HAP-1 (cell line): ENCODE results near the gene PAN2.
"Not testable (repeated sequence)": the region's sequence is repeated elsewhere in the genome, so short reads cannot be mapped to it uniquely, and the experiment has no call there.

ENCODE experiments used
- DNase-seq, 2 experiments: peaks; one replicate each; pipeline ENCODE4 v3.0.0-alpha.2; 2016 to 2020; ENCODE audit warnings: low spot score in 2 of 2
- H3K27me3 ChIP-seq: fragments of 250-450 bp; sonication (Bioruptor Pico); 2 replicates; pipeline ENCODE4 v1.5.1; 2020; ENCODE audit warnings: low read depth, mild to moderate bottlenecking, moderate library complexity
- H3K36me3 ChIP-seq: fragments of 250-450 bp; sonication (Bioruptor Pico); replicated peaks from 2 replicates; pipeline ENCODE4 v1.5.1; 2020; ENCODE audit warnings: mild to moderate bottlenecking
- H3K4me1 ChIP-seq: fragments of 250-450 bp; sonication (Bioruptor Pico); 2 replicates; pipeline ENCODE4 v1.5.1; 2020; ENCODE audit warnings: mild to moderate bottlenecking
- H3K4me3 ChIP-seq: fragments of 250-450 bp; sonication (Bioruptor Pico); 2 replicates; pipeline ENCODE4 v1.5.1; 2020; ENCODE audit warnings: mild to moderate bottlenecking, moderate library complexity
- H3K9me3 ChIP-seq: fragments of 250-450 bp; sonication (Bioruptor Pico); 2 replicates; pipeline ENCODE4 v1.5.1; 2020; ENCODE audit warnings: mild to moderate bottlenecking, moderate library complexity
- in situ Hi-C: fragments of 300-500 bp; cut with MboI; formaldehyde crosslinking; loops from 3 replicates; pipeline ENCODE4 v1.14.3; 2020; ENCODE audit warnings: low sequenced_read_pairs, inconsistent platforms, mixed read lengths

PAN2 gene

GRCh38 chr12:56286044-56286830, 47.6 kb downstream of the PAN2 start:
- no peaks in the 10 kb centered on the region for H3K4me1 ChIP-seq
- H3K4me3 ChIP-seq: no peak overlapping the region
- DNase-seq: peak in 1 of 2 experiments; percentile 32
- in situ Hi-C loops: loop anchor here (25.0 kb wide), 1 partner anchor 326 kb away; no protein-coding TSS in a partner anchor
- H3K9me3 ChIP-seq: no peaks in the 10 kb centered on the region
- H3K27me3 ChIP-seq: no peaks in the 10 kb centered on the region
- H3K36me3 ChIP-seq: peaks cover 64% of the 10 kb centered on the region

GRCh38 chr12:56284263-56284662, 49.5 kb downstream of the PAN2 start:
- DNase-seq, H3K4me1 ChIP-seq, H3K4me3 ChIP-seq, H3K9me3 ChIP-seq, H3K27me3 ChIP-seq: not testable (repeated sequence)
- peaks cover 63% of the 10 kb centered on the region for H3K36me3 ChIP-seq
- in situ Hi-C loops: loop anchor here (25.0 kb wide), 1 partner anchor 328 kb away; no protein-coding TSS in a partner anchor

- Histone ChIP-seq H3K27me3 (no peaks in the 10 kb centered on the region), H3K36me3 (peaks cover 75% of the 10 kb centered on the region), H3K9me3 (no peaks in the 10 kb centered on the region), H3K4me3 (no peak overlapping the region), H3K4me1 (no peaks in the 10 kb centered on the region)
- no peak for DNase-seq
- in situ Hi-C loops: loop anchor here (25.0 kb wide), 1 partner anchor 330 kb away; no protein-coding TSS in a partner anchor
Measured at GRCh38 chr12:56282579-56282978, 51.2 kb downstream of the PAN2 start.

GRCh38 chr12:56282030-56282429, 51.8 kb downstream of the PAN2 start:
- peaks cover 76% of the 10 kb centered on the region for H3K36me3 ChIP-seq
- H3K4me3 ChIP-seq: no peak overlapping the region
- H3K4me1 ChIP-seq: no peaks in the 10 kb centered on the region
- in situ Hi-C loops: loop anchor here (25.0 kb wide), 1 partner anchor 330 kb away; no protein-coding TSS in a partner anchor
- no peaks in the 10 kb centered on the region for H3K27me3 ChIP-seq
- no peaks in the 10 kb centered on the region for H3K9me3 ChIP-seq
- DNase-seq: no peak

- in situ Hi-C loops: loop anchor here (25.0 kb wide), 1 partner anchor 331 kb away; no protein-coding TSS in a partner anchor
- H3K27me3 ChIP-seq: no peaks in the 10 kb centered on the region
- H3K4me3 ChIP-seq: no peak overlapping the region
- DNase-seq: no peak
- peaks cover 86% of the 10 kb centered on the region for H3K36me3 ChIP-seq
- H3K4me1 ChIP-seq: no peaks in the 10 kb centered on the region
- no peaks in the 10 kb centered on the region for H3K9me3 ChIP-seq
Measured at GRCh38 chr12:56280849-56281248, 53.0 kb downstream of the PAN2 start.

- Histone ChIP-seq H3K36me3 (peaks cover 92% of the 10 kb centered on the region), H3K4me1 (no peaks in the 10 kb centered on the region), H3K9me3 (no peaks in the 10 kb centered on the region), H3K27me3 (no peaks in the 10 kb centered on the region), H3K4me3 (no peak overlapping the region)
- in situ Hi-C loops: loop anchor here (25.0 kb wide), 1 partner anchor 333 kb away; no protein-coding TSS in a partner anchor
- no peak for DNase-seq
Measured at GRCh38 chr12:56278905-56279304, 54.9 kb downstream of the PAN2 start.

- no peaks in the 10 kb centered on the region for H3K9me3 ChIP-seq
- no peak overlapping the region for H3K4me3 ChIP-seq
- H3K4me1 ChIP-seq: no peaks in the 10 kb centered on the region
- peaks cover 93% of the 10 kb centered on the region for H3K36me3 ChIP-seq
- no peak for DNase-seq
- in situ Hi-C loops: no loop called here
- H3K27me3 ChIP-seq: no peaks in the 10 kb centered on the region
Measured at GRCh38 chr12:56274299-56274698, 59.5 kb downstream of the PAN2 start.

- in situ Hi-C loops, H3K27me3 ChIP-seq, H3K4me1 ChIP-seq, DNase-seq, H3K9me3 ChIP-seq, H3K4me3 ChIP-seq: not testable (repeated sequence)
- peaks cover 78% of the 10 kb centered on the region for H3K36me3 ChIP-seq
Measured at GRCh38 chr12:56272468-56272867, 61.3 kb downstream of the PAN2 start.

GRCh38 chr12:56271031-56271430, 62.8 kb downstream of the PAN2 start:
- Histone ChIP-seq H3K9me3 (no peaks in the 10 kb centered on the region), H3K36me3 (peaks cover 69% of the 10 kb centered on the region), H3K4me1 (peaks cover 4% of the 10 kb centered on the region), H3K27me3 (no peaks in the 10 kb centered on the region), H3K4me3 (no peak overlapping the region)
- DNase-seq: no peak
- in situ Hi-C loops: no loop called here

- H3K4me1 ChIP-seq: peaks cover 4% of the 10 kb centered on the region
- in situ Hi-C loops: no loop called here
- peak overlapping the region; percentile 82 for H3K4me3 ChIP-seq
- peak in 1 of 2 experiments; percentile 49 for DNase-seq
- H3K36me3 ChIP-seq: peaks cover 36% of the 10 kb centered on the region
- no peaks in the 10 kb centered on the region for H3K27me3 ChIP-seq
- no peaks in the 10 kb centered on the region for H3K9me3 ChIP-seq
Measured at GRCh38 chr12:56267443-56268071, 66.2 kb downstream of the PAN2 start.

- Histone ChIP-seq H3K27me3 (no peaks in the 10 kb centered on the region), H3K4me3 (peak within 1 kb of the TSS; percentile 82), H3K9me3 (no peaks in the 10 kb centered on the region), H3K4me1 (peaks cover 4% of the 10 kb centered on the region), H3K36me3 (peaks cover 29% of the 10 kb centered on the region)
- peak; percentile 83 to 92 for DNase-seq
- in situ Hi-C loops: no loop called here
Measured at GRCh38 chr12:56266693-56267442, 66.9 kb downstream of the PAN2 start, which contains the start of gene COQ10A. COQ10A (plus strand) TSS chr12:56266942; CDS start chr12:56267119, 177 bp downstream.
